A549 (cell line): Measurements from ENCODE around the gene UBAC2. TPM values are rescaled to one million over a fixed set of nuclear protein-coding genes. Genes with fewer than 3 reads are reported as not detected.

Experiments
- ATAC-seq, 2 experiments: fragments of 200-7000 bp in 1 of 2; fragments of >200 bp in 1 of 2; cut with Nextera tagmentation in 1 of 2; cut with Tn5 transposase in 1 of 2; 3 replicates each; pipeline versions ENCODE4 v1.8.0 to v1.9.1; 2018 to 2020; ENCODE audit warnings: mild to moderate bottlenecking in 1 of 2, moderate library complexity in 1 of 2
- CTCF ChIA-PET: fragments of 300-600 bp; sonication (Branson Sonifier 250); formaldehyde crosslinking; extraction: SDS; loops from one replicate; lab custom pipeline; 2021; ENCODE audit warnings: antibody characterized with exemption, inconsistent platforms; lab: Yijun Ruan, JAX
- POLR2A ChIA-PET: fragments of 350-600 bp; formaldehyde crosslinking; extraction: SDS; loops from one replicate; lab custom pipeline; 2021; ENCODE audit warnings: antibody characterized with exemption, inconsistent platforms; lab: Yijun Ruan, JAX
- DNase-seq, 2 experiments: peaks; one replicate each; pipeline versions ENCODE4 v3.0.0 to v3.0.0-alpha.2; 2011 to 2016; ENCODE audit warnings: low read depth in 1 of 2, low spot score in 1 of 2
- FAIRE-seq: peaks from 2 replicates; lab custom pipeline; 2011; peaks lifted over from hg19 to GRCh38; lab: Jason Lieb, UNC
- H3K27ac ChIP-seq, 2 experiments: fragments of >200 bp; sonication (Bioruptor Twin); formaldehyde crosslinking; 3 replicates each; pipeline ENCODE4 v1.5.1; 2016 to 2017
- H3K4me1 ChIP-seq: fragments of >200 bp; sonication (Bioruptor Twin); formaldehyde crosslinking; 3 replicates; pipeline ENCODE4 v1.6.1; 2016
- H3K4me2 ChIP-seq: fragments of >200 bp; sonication (Bioruptor Twin); formaldehyde crosslinking; 3 replicates; pipeline ENCODE4 v1.6.1; 2016
- H3K4me3 ChIP-seq: fragments of >200 bp; sonication (Bioruptor Twin); formaldehyde crosslinking; 3 replicates; pipeline ENCODE4 v1.5.1; 2016
- H3K9me3 ChIP-seq: fragments of >200 bp; sonication (Bioruptor Twin); formaldehyde crosslinking; 3 replicates; pipeline ENCODE4 v1.6.1; 2016
- CBX2 ChIP-seq: fragments of 200-600 bp; sonication (generic); IDR thresholded peaks from 2 replicates; pipeline ENCODE4 v1.6.1; 2016; ENCODE audit warnings: low read depth, mild to moderate bottlenecking, borderline replicate concordance
- CBX8 ChIP-seq: fragments of 200-600 bp; sonication (generic); IDR thresholded peaks from 2 replicates; pipeline ENCODE4 v1.6.1; 2016
- EHMT2 ChIP-seq: fragments of 200-600 bp; sonication (generic); IDR thresholded peaks from 2 replicates; pipeline ENCODE4 v1.6.1; 2016; ENCODE audit warnings: antibody characterized with exemption, low read depth, mild to moderate bottlenecking, moderate library complexity
- EP300 ChIP-seq, 2 experiments: fragments of >200 bp; sonication (Bioruptor Twin); formaldehyde crosslinking; IDR thresholded peaks; 2 replicates in 1 of 2; 3 replicates in 1 of 2; pipeline ENCODE4 v1.6.1; 2016 to 2017
- FOSB ChIP-seq: fragments of 250-450 bp; sonication (Bioruptor Pico); IDR thresholded peaks from 2 replicates; pipeline ENCODE4 v1.5.0; 2020; ENCODE audit warnings: mild to moderate bottlenecking, moderate library complexity
- FOXS1 ChIP-seq: fragments of 250-450 bp; sonication (Bioruptor Pico); IDR thresholded peaks from 2 replicates; pipeline ENCODE4 v1.5.0; 2020; ENCODE audit warnings: mild to moderate bottlenecking, moderate library complexity
- GATA3 ChIP-seq: IDR thresholded peaks from 2 replicates; pipeline ENCODE4 v1.6.1; 2012; ENCODE audit warnings: borderline replicate concordance
- HDAC2 ChIP-seq: fragments of 200-600 bp; sonication (generic); IDR thresholded peaks from 2 replicates; pipeline ENCODE4 v1.6.1; 2016
- HES2 ChIP-seq: fragments of >200 bp; sonication (Bioruptor Twin); formaldehyde crosslinking; IDR thresholded peaks from 2 replicates; pipeline ENCODE4 v1.6.1; 2016
- HEYL ChIP-seq: fragments of 250-450 bp; sonication (Bioruptor Pico); IDR thresholded peaks from 2 replicates; pipeline ENCODE4 v1.8.0; 2021; ENCODE audit warnings: mild to moderate bottlenecking, moderate library complexity
- HMGXB4 ChIP-seq: fragments of 250-450 bp; sonication (Bioruptor Pico); IDR thresholded peaks from 2 replicates; pipeline ENCODE4 v1.5.0; 2021; ENCODE audit warnings: mild to moderate bottlenecking, moderate library complexity, borderline replicate concordance
- HOXA7 ChIP-seq: fragments of 250-450 bp; sonication (Bioruptor Pico); IDR thresholded peaks from 2 replicates; pipeline ENCODE4 v1.5.0; 2020; ENCODE audit warnings: mild to moderate bottlenecking, moderate library complexity
- HOXB13 ChIP-seq: fragments of 250-450 bp; sonication (Bioruptor Pico); IDR thresholded peaks from 2 replicates; pipeline ENCODE4 v1.5.0; 2020; ENCODE audit warnings: low read depth, mild to moderate bottlenecking, moderate library complexity
- HOXB5 ChIP-seq: fragments of 250-450 bp; sonication (Bioruptor Pico); IDR thresholded peaks from 2 replicates; pipeline ENCODE4 v1.5.0; 2020; ENCODE audit warnings: mild to moderate bottlenecking, moderate library complexity
- JUN ChIP-seq, 2 experiments: fragments of >200 bp; sonication (Bioruptor Twin); formaldehyde crosslinking; IDR thresholded peaks; 2 replicates in 1 of 2; 3 replicates in 1 of 2; pipeline ENCODE4 v1.6.1; 2016 to 2017
- KDM5A ChIP-seq: fragments of 200-600 bp; sonication (generic); IDR thresholded peaks from 2 replicates; pipeline ENCODE4 v1.6.1; 2016; ENCODE audit warnings: antibody characterized with exemption, mild to moderate bottlenecking
- MAFK ChIP-seq: fragments of 450-650 bp; IDR thresholded peaks from 2 replicates; pipeline ENCODE4 v1.6.1; 2014; ENCODE audit not compliant: partially characterized antibody
- MYC ChIP-seq: IDR thresholded peaks from 2 replicates; pipeline ENCODE4 v1.6.1; 2012; ENCODE audit warnings: mild to moderate bottlenecking, inconsistent platforms, low read length, improper control_type of control experiment, borderline replicate concordance
- NFE2L2 ChIP-seq: fragments of 150-350 bp; conservative IDR thresholded peaks from 2 replicates; pipeline ENCODE4 v1.6.1; 2014; ENCODE audit warnings: low read length
- PHF8 ChIP-seq: fragments of 200-600 bp; sonication (generic); IDR thresholded peaks from 2 replicates; pipeline ENCODE4 v1.6.1; 2016; ENCODE audit warnings: low read depth, mild to moderate bottlenecking, antibody characterized with exemption, moderate library complexity, borderline replicate concordance
- POLR2A ChIP-seq: IDR thresholded peaks from 2 replicates; pipeline ENCODE4 v1.6.1; 2012; ENCODE audit warnings: mild to moderate bottlenecking, low read length
- POLR2AphosphoS2 ChIP-seq: conservative IDR thresholded peaks from 2 replicates; pipeline ENCODE4 v1.6.1; 2012; ENCODE audit warnings: low read length, improper control_type of control experiment, inconsistent platforms
- RAD21 ChIP-seq, 2 experiments: fragments of >200 bp in 1 of 2; sonication (Bioruptor Twin) in 1 of 2; formaldehyde crosslinking in 1 of 2; IDR thresholded peaks in 1 of 2; conservative IDR thresholded peaks in 1 of 2; 2 replicates in 1 of 2; 3 replicates in 1 of 2; pipeline ENCODE4 v1.6.1; 2012 to 2018; ENCODE audit warnings: inconsistent platforms in 1 of 2
- RARB ChIP-seq: fragments of 250-450 bp; sonication (Bioruptor Pico); IDR thresholded peaks from 2 replicates; pipeline ENCODE4 v1.8.0; 2021; ENCODE audit warnings: mild to moderate bottlenecking, moderate library complexity
- RFX5 ChIP-seq: fragments of 450-650 bp; IDR thresholded peaks from 2 replicates; pipeline ENCODE4 v1.7.1; 2014; ENCODE audit warnings: antibody characterized with exemption, mild to moderate bottlenecking, moderate library complexity
- RNF2 ChIP-seq: fragments of 200-600 bp; sonication (generic); IDR thresholded peaks from 2 replicates; pipeline ENCODE4 v1.6.1; 2016; ENCODE audit warnings: low read depth, mild to moderate bottlenecking, antibody characterized with exemption, moderate library complexity, borderline replicate concordance
- TP53 ChIP-seq: fragments of 250-450 bp; sonication (Bioruptor Pico); IDR thresholded peaks from 2 replicates; pipeline ENCODE4 v1.5.0; 2021; ENCODE audit warnings: mild to moderate bottlenecking, moderate library complexity
- ZFP36 ChIP-seq: fragments of 450-650 bp; IDR thresholded peaks from 2 replicates; pipeline ENCODE4 v1.6.1; 2014; ENCODE audit warnings: borderline replicate concordance; ENCODE audit not compliant: partially characterized antibody
- ZSCAN20 ChIP-seq: fragments of 250-450 bp; sonication (Bioruptor Pico); IDR thresholded peaks from 2 replicates; pipeline ENCODE4 v1.8.0; 2022; ENCODE audit warnings: mild to moderate bottlenecking, moderate library complexity
- WGBS: methylation state at CpG from one replicate; pipeline ENCODE4 v1.1.6; 2017; ENCODE audit errors: missing lambda C conversion rate; 5-methylcytosine and 5-hydroxymethylcytosine counted together
- polyA plus RNA-seq, 4 experiments: library from polyadenylated mRNA; depleted of rRNA in 3 of 4; stranded (reverse); fragments of >200 nt; fragmentation: RNase III in 1 of 4; extraction: RNeasy Plus Mini Kit Qiagen cat#74134 plus additional on column Dnase treatment in 1 of 4; gene quantifications; 2 replicates in 3 of 4; 3 replicates in 1 of 4; pipeline ENCODE4 v1.2.3, GENCODE V29; 2011 to 2017
- TF ChIP-seq, protein P1 (sequence below): IDR thresholded peaks from 2 replicates; pipeline ENCODE4 v1.6.1; 2012; ENCODE audit warnings: low read depth, borderline replicate concordance
- TF ChIP-seq, protein P2 (sequence below): fragments of >200 bp; sonication (Bioruptor Twin); formaldehyde crosslinking; IDR thresholded peaks from 3 replicates; pipeline ENCODE4 v1.5.1; 2016

Gene UBAC2
- polyA plus RNA-seq, 2 of the 4 experiments (the other 2 are of a cell fraction): 61.6 to 103 TPM

- FAIRE-seq (no peak), ATAC-seq (no peak), DNase-seq (no peak)
- Histone ChIP-seq H3K4me1 (no peaks in the 10 kb centered on the region), H3K4me3 (no peak overlapping the region), H3K27ac (no peak overlapping the region), H3K9me3 (no peaks in the 10 kb centered on the region), H3K4me2 (no peak overlapping the region)
- TF ChIP-seq EP300 (IDR thresholded peaks at IDR 0.05) (no peak), HOXA7 (no peak), FOSB (CRISPR knock-in tag) (no peak), HEYL (no peak), RAD21 (conservative IDR thresholded peaks at IDR 0.05 in 1 of 2, IDR thresholded peaks at IDR 0.05 in 1 of 2) (no peak), FOXS1 (CRISPR knock-in tag) (no peak), EHMT2 (no peak), NFE2L2 (no peak), ZSCAN20 (CRISPR knock-in tag) (no peak), TP53 (no peak), JUN (IDR thresholded peaks at IDR 0.05) (no peak), ZFP36 (no peak), POLR2A (no peak)
- TF ChIP-seq, protein P1, sequence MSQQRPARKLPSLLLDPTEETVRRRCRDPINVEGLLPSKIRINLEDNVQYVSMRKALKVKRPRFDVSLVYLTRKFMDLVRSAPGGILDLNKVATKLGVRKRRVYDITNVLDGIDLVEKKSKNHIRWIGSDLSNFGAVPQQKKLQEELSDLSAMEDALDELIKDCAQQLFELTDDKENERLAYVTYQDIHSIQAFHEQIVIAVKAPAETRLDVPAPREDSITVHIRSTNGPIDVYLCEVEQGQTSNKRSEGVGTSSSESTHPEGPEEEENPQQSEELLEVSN: no peak
- 70% methylated on average over 4 of the region's 4 CpGs for WGBS
- ChIA-PET CTCF (no interaction called here), POLR2A (no interaction called here)
Measured at GRCh38 chr13:99193152-99193551, 7.5 kb upstream of the UBAC2 start.

DNA sequence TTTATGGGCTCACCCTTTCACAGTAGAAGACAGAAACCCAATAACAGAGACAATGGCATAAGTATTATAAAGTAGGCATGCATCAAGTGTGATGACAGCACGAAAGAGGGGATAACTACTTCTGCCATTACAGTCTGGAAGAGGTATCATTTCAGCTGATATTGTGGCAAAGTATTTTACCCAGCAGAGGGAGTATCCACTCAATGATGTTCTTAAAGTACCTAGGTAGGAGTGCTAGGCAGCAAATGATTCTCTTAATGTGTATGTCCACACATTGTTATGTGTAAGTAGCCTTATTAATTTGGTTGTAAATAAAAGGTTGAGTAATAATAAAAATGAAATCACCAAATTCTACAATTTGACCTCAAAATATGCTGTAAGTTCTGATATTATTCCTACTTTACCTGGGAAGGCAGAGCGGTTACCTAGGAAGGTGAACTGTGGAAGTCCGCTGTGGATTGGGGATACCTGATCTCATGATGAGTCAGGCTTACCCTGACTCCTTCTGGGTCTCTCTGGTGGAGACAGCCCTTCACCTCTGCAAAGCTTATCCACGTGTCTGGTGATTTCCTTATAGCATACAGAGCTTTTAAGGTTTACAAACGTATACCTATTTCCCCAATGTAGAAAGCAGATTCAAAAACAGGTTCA is 4.1 kb upstream of the UBAC2 start:
- Histone ChIP-seq H3K4me2 (no peak overlapping the region), H3K4me1 (no peaks in the 10 kb centered on the region; the same call in 2 of the 3 replicates), H3K4me3 (no peak overlapping the region), H3K27ac (no peak overlapping the region), H3K9me3 (no peaks in the 10 kb centered on the region)
- ATAC-seq (no peak), DNase-seq (no peak), FAIRE-seq (no peak)
- ChIA-PET CTCF (interaction anchor here (1.3 to 1.6 kb wide), 2 partner anchors 10 to 20 kb away, joined by 4 to 5 read pairs; no protein-coding TSS in a partner anchor), POLR2A (no interaction called here)
- 92% methylated on average over 5 of the region's 5 CpGs for WGBS
- TF ChIP-seq POLR2AphosphoS2 (no peak), HOXA7 (no peak), HOXB5 (CRISPR knock-in tag) (no peak), MAFK (no peak), HDAC2 (no peak), HOXB13 (no peak), MYC (no peak), RARB (CRISPR knock-in tag) (no peak), FOXS1 (CRISPR knock-in tag) (no peak)

DNA sequence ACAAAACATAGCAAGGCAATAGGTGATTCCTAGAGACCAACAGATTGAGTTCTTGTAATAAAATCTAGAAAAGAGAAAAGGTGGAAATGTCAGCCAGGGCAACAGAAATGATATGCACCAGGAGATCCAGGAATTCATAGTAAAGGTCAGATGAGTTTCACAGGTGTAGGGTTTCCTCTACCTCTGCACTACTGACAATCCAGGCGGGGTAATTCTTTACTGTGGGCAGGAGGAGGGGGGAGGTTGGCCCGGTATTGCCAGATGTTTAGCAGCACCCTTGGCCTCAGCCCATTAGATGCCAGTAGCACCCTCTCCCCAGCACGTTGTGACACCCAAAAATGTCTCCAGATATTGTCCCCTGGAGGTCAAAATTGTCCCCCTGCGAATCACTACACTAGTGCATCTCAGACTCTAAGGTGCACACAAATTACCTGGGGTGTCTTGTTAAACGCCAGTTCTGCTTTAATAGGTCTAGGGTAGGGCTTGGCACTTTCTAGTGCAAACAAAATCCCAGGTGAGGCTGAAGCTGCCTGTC is 3.5 kb upstream of the UBAC2 start:
- H3K4me3 ChIP-seq: no peak overlapping the region
- H3K4me2 ChIP-seq: no peak overlapping the region
- H3K4me1 ChIP-seq: peaks cover 3% of the 10 kb centered on the region
- ChIA-PET CTCF (interaction anchor here (1.1 to 1.6 kb wide), 3 partner anchors 10 to 21 kb away, joined by 3 to 5 read pairs (median 4); no protein-coding TSS in a partner anchor), POLR2A (no interaction called here)
- H3K9me3 ChIP-seq: no peaks in the 10 kb centered on the region
- no peak for DNase-seq
- ATAC-seq: no peak
- no peak for FAIRE-seq
- H3K27ac ChIP-seq: no peak overlapping the region
- TF ChIP-seq PHF8: no peak
- no peak for TF ChIP-seq CBX2
- TF ChIP-seq HMGXB4 (CRISPR knock-in tag): no peak
- TF ChIP-seq, protein P2, sequence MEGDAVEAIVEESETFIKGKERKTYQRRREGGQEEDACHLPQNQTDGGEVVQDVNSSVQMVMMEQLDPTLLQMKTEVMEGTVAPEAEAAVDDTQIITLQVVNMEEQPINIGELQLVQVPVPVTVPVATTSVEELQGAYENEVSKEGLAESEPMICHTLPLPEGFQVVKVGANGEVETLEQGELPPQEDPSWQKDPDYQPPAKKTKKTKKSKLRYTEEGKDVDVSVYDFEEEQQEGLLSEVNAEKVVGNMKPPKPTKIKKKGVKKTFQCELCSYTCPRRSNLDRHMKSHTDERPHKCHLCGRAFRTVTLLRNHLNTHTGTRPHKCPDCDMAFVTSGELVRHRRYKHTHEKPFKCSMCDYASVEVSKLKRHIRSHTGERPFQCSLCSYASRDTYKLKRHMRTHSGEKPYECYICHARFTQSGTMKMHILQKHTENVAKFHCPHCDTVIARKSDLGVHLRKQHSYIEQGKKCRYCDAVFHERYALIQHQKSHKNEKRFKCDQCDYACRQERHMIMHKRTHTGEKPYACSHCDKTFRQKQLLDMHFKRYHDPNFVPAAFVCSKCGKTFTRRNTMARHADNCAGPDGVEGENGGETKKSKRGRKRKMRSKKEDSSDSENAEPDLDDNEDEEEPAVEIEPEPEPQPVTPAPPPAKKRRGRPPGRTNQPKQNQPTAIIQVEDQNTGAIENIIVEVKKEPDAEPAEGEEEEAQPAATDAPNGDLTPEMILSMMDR: no peak
- TF ChIP-seq RNF2: no peak
- no peak for TF ChIP-seq NFE2L2
- TF ChIP-seq RFX5: no peak
- TF ChIP-seq TP53: no peak
- TF ChIP-seq JUN (IDR thresholded peaks at IDR 0.05): no peak
- TF ChIP-seq GATA3: no peak
- TF ChIP-seq HOXA7: no peak
- TF ChIP-seq ZFP36: no peak
- TF ChIP-seq HES2: no peak
- no peak for TF ChIP-seq EHMT2
- no peak for TF ChIP-seq CBX8
- no peak for TF ChIP-seq KDM5A
- no peak for TF ChIP-seq ZSCAN20 (CRISPR knock-in tag)
- 81% methylated on average over 5 of the region's 5 CpGs for WGBS
